HL-60/S4 treated with retinoic acid at 250 ng/mL for 4 days and 3 days (cell line): ENCODE data around the gene PARVG.

ENCODE experiments used
- in situ Hi-C: fragments of 300-500 bp; cut with MboI; formaldehyde crosslinking; loops from 2 replicates; pipeline ENCODE4 v1.7.0; 2022; ENCODE audit warnings: low sequenced_read_pairs

Gene PARVG

GRCh38 chr22:44193535-44193891 lies 12.8 kb downstream of the PARVG start:
- in situ Hi-C loops, result no loop called here

- in situ Hi-C loops, result no loop called here
These were observed 13.8 kb downstream of the PARVG start for GRCh38 chr22:44194569-44194968.

GRCh38 chr22:44195189-44195871 lies 14.6 kb downstream of the PARVG start:
- in situ Hi-C loops, result no loop called here

GRCh38 chr22:44196241-44196640 lies 15.5 kb downstream of the PARVG start:
- in situ Hi-C loops, result no loop called here

DNA sequence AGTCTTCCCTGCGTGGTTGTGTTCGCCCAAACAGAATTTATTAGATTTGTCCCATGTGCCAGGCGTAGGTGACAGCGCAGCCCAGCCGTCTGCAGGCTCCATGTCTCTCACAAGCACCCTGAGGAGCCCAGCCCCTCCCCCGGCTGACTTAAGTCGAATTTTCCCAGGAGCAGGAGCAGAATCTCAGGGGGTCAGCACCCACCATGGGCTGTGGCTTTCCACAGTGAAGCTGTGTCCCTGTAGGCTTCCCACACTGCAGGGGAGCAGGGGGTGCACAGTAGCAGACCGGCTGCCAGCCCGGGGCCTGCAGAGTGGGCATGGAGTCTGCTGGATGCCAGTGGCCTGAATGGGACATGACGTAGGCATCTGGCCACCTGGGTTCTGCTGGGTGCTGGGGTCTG lies 16.0 kb downstream of the PARVG start:
- in situ Hi-C loops, result no loop called here

GRCh38 chr22:44197271-44197670 lies 16.5 kb downstream of the PARVG start:
- in situ Hi-C loops, result no loop called here

- in situ Hi-C loops, result no loop called here
These were observed 18.4 kb downstream of the PARVG start for GRCh38 chr22:44199164-44199563.

DNA sequence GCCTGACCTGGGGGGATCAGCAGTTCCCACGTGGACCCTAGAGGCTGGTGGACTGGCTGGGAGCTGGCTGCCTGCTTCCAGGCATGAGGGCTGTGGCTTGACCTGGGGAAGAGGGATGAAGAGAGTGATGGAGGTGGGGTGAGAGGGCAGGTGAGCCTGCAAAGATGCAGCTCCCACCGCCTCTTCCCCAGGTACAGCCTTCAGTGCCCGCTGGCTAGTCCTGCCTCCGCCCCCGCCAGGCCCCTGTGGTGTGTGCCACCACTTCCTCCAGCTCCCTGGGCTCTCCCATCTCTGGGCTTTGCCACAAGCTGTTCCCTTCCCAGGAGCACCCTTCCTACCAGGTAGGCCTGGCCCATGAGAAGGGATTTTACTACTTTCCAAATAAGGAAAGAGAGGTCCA lies 19.1 kb downstream of the PARVG start:
- in situ Hi-C loops, result no loop called here

DNA sequence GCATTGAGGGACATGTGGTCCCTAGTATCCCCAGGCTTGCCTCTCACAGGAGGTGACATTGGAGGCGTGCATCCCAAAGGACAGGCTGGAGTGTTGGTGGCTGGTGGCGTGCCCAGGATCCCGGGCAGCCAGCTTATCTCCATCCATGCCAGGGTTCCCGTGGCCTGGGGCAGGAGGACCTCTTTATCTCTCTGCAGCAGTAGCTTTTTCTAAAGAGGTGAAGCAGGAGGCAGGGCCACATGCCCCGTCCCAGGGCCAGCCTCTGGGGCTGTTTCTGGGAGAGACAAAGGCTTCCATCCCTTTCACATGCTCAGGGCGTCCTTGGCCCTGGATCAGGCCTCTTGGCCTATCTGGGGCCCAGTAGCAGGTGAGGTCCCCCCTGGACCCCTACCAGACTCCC lies 19.7 kb downstream of the PARVG start:
- in situ Hi-C loops, result no loop called here

GRCh38 chr22:44200855-44201550 lies 20.3 kb downstream of the PARVG start:
- in situ Hi-C loops, result no loop called here

DNA sequence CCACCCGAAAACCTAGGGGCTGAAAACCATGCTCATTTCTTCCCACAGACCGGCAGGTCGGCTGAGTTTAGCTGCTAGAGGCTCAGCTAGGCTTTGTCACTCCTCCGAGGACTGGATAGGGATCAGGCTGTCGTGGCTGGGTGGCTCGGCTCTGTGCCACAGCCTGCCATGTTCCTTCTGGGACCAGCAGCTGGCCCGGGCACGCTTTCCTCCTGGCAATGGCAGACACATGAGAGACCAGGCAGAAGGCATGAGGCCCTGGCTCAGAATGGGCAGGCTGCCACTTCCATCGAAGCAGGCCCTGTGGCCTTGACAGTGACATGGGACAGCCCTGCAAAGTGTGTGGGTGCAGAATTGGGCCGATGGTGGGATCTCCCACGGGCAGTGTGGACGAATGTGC lies 20.9 kb downstream of the PARVG start:
- in situ Hi-C loops, result no loop called here

GRCh38 chr22:44202261-44202789 lies 21.6 kb downstream of the PARVG start:
- in situ Hi-C loops, result no loop called here

- in situ Hi-C loops, result no loop called here
These were observed 22.5 kb downstream of the PARVG start for GRCh38 chr22:44203203-44203602.

- in situ Hi-C loops, result no loop called here
These were observed 24.2 kb downstream of the PARVG start for GRCh38 chr22:44204739-44205515.

- in situ Hi-C loops, result no loop called here
These were observed 25.0 kb downstream of the PARVG start for GRCh38 chr22:44205516-44206329.

- in situ Hi-C loops, result no loop called here
These were observed 25.6 kb downstream of the PARVG start for GRCh38 chr22:44206330-44206645.

- in situ Hi-C loops, result no loop called here
These were observed 26.0 kb downstream of the PARVG start for GRCh38 chr22:44206696-44207095.

GRCh38 chr22:44207173-44207980 lies 26.7 kb downstream of the PARVG start:
- in situ Hi-C loops, result no loop called here

DNA sequence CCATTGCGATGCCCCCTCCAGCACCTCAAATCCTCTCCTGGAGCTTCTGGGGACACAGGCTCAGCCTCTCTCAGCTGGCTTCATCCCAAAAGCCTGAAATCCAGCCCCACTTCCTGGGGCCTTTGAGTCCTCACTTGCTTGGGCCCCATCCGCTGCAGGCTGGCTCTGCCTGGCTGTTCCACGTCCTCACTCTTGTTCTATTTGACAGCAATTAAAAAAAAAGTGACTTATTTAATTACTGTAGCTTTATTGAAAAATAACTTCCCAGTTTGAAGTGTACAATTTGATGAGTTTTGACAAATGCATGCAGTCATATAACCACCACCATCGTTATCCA lies 27.2 kb downstream of the PARVG start:
- in situ Hi-C loops, result no loop called here

DNA sequence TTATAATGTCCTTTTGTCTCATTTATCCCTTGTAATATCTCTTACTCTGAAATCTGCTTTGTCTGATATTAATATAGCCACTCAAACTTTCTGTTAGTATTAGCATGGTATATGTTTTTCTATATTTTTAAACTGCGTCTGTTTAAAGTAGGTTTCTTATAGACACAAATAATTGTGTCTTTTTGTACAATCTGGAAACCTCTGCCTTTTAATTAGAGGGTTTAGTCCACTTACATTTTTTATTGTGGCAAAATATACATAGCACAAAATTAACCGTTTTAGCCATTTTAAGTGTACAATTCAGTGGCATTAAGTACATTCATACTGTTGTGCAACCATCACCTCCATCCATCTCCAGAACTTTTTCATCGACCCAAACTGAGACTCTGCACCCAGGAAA lies 28.6 kb downstream of the PARVG start:
- in situ Hi-C loops, result no loop called here
